Islet precursor cell (in vitro differentiated cells): ENCODE measurements around the gene SMOC2.
"Not testable (repeated sequence)": the region's sequence is repeated elsewhere in the genome, so short reads cannot be mapped to it uniquely, and the experiment has no call there.

Experiments used
- DNase-seq: peaks from one replicate; pipeline ENCODE4 v3.0.0-alpha.2; 2018

The SMOC2 gene

GRCh38 chr6:168692193-168692914 lies 251.4 kb downstream of the SMOC2 start:
- DNase-seq, result no peak

- not testable (repeated sequence) for DNase-seq
Observed at GRCh38 chr6:168692915-168693257, 251.9 kb downstream of the SMOC2 start.

- not testable (repeated sequence) for DNase-seq
Observed at GRCh38 chr6:168694797-168695196, 253.8 kb downstream of the SMOC2 start.

- DNase-seq, result no peak
Observed at GRCh38 chr6:168695701-168696100, 254.7 kb downstream of the SMOC2 start.

GRCh38 chr6:168698923-168699322 lies 257.9 kb downstream of the SMOC2 start:
- DNase-seq, result no peak

GRCh38 chr6:168699631-168700295 lies 258.8 kb downstream of the SMOC2 start:
- DNase-seq, result no peak

- DNase-seq, result no peak
Observed at GRCh38 chr6:168700880-168701279, 259.9 kb downstream of the SMOC2 start.

GRCh38 chr6:168703990-168704389 lies 263.0 kb downstream of the SMOC2 start:
- DNase-seq, result no peak

- DNase-seq, result no peak
Observed at GRCh38 chr6:168704678-168705077, 263.7 kb downstream of the SMOC2 start.

GRCh38 chr6:168705271-168705670 lies 264.3 kb downstream of the SMOC2 start:
- not testable (repeated sequence) for DNase-seq

GRCh38 chr6:168706471-168707177 lies 265.6 kb downstream of the SMOC2 start:
- DNase-seq, result no peak

- peak; percentile 3 for DNase-seq
Observed at GRCh38 chr6:168708526-168708925, 267.5 kb downstream of the SMOC2 start.

- DNase-seq, result peak; percentile 2
Observed at GRCh38 chr6:168708984-168709383, 268.0 kb downstream of the SMOC2 start.

GRCh38 chr6:168709390-168709789 lies 268.4 kb downstream of the SMOC2 start:
- DNase-seq, result peak; percentile 23

- peak; percentile 40 for DNase-seq
Observed at GRCh38 chr6:168709991-168710390, 269.0 kb downstream of the SMOC2 start.

- DNase-seq, result peak; percentile 4
Observed at GRCh38 chr6:168711049-168711640, 270.2 kb downstream of the SMOC2 start.

GRCh38 chr6:168711666-168712300 lies 270.8 kb downstream of the SMOC2 start:
- peak; percentile 29 for DNase-seq

- DNase-seq, result peak; percentile 37
Observed at GRCh38 chr6:168712993-168713392, 272.0 kb downstream of the SMOC2 start.

- DNase-seq, result peak; percentile 59
Observed at GRCh38 chr6:168713839-168714238, 272.9 kb downstream of the SMOC2 start.

GRCh38 chr6:168714547-168715260 lies 273.7 kb downstream of the SMOC2 start:
- no peak for DNase-seq

- no peak for DNase-seq
Observed at GRCh38 chr6:168715643-168716481, 274.9 kb downstream of the SMOC2 start.
